NCI-H524 (cell line): ENCODE data around the gene KLHDC8B.

Experiments used
- DNase-seq, 2 experiments: peaks; one replicate each; lab custom pipeline; 2025; lab: John Stamatoyannopoulos, UW

KLHDC8B gene

GRCh38 chr3:49171119-49171774 lies at the start of gene KLHDC8B:
TSS of gene KLHDC8B (plus strand) at chr3:49171598. CDS start at chr3:49172770, 1,172 bp downstream.
- peak; percentile 61 to 75 for DNase-seq

- no peak for DNase-seq
Measured at GRCh38 chr3:49122022-49122421, 49.4 kb upstream of the KLHDC8B start.

- DNase-seq, result no peak
Measured at GRCh38 chr3:49122451-49122850, 48.9 kb upstream of the KLHDC8B start.

GRCh38 chr3:49122886-49123545 lies 48.4 kb upstream of the KLHDC8B start:
- DNase-seq, result no peak

GRCh38 chr3:49123687-49124086 lies 47.7 kb upstream of the KLHDC8B start:
- DNase-seq, result no peak

GRCh38 chr3:49124203-49124602 lies 47.2 kb upstream of the KLHDC8B start:
- DNase-seq, result no peak

- no peak for DNase-seq
Measured at GRCh38 chr3:49124991-49125670, 46.3 kb upstream of the KLHDC8B start.

- DNase-seq, result no peak
Measured at GRCh38 chr3:49131040-49131439, 40.4 kb upstream of the KLHDC8B start.

GRCh38 chr3:49131576-49131975 lies 39.8 kb upstream of the KLHDC8B start:
- no peak for DNase-seq

- DNase-seq, result no peak
Measured at GRCh38 chr3:49132073-49132436, 39.3 kb upstream of the KLHDC8B start.

GRCh38 chr3:49132437-49133225 lies 38.8 kb upstream of the KLHDC8B start, which contains the start of gene LAMB2:
TSS of gene LAMB2 (minus strand) at chr3:49133050. CDS start at chr3:49132867, 183 bp downstream.
- peak; percentile 20 to 50 for DNase-seq

- peak; percentile 77 to 85 for DNase-seq
Measured at GRCh38 chr3:49133226-49133951, 38.0 kb upstream of the KLHDC8B start.

GRCh38 chr3:49134471-49135265 lies 36.7 kb upstream of the KLHDC8B start:
- no peak for DNase-seq

- DNase-seq, result no peak
Measured at GRCh38 chr3:49135499-49135898, 35.9 kb upstream of the KLHDC8B start.

- no peak for DNase-seq
Measured at GRCh38 chr3:49140080-49140479, 31.3 kb upstream of the KLHDC8B start.

GRCh38 chr3:49148159-49148558 lies 23.2 kb upstream of the KLHDC8B start:
- no peak for DNase-seq

GRCh38 chr3:49151610-49152009 lies 19.8 kb upstream of the KLHDC8B start:
- DNase-seq, result no peak

- no peak for DNase-seq
Measured at GRCh38 chr3:49153349-49153912, 18.0 kb upstream of the KLHDC8B start.

GRCh38 chr3:49157289-49157688 lies 14.1 kb upstream of the KLHDC8B start:
- DNase-seq, result no peak

- DNase-seq, result peak in 1 of 2 experiments; percentile 37
Measured at GRCh38 chr3:49158103-49158709, 13.2 kb upstream of the KLHDC8B start.
